Skeletal muscle tissue (tissue), 4 donors: ENCODE measurements around the gene ALPK3. TPM values are rescaled to one million over a fixed set of nuclear protein-coding genes. Genes with fewer than 3 reads are reported as not detected.

Source experiments
- H3K27ac ChIP-seq: one replicate; pipeline ENCODE4 v1.7.0; 2013; ENCODE audit warnings: mild to moderate bottlenecking, low read depth, low read length, inconsistent platforms
- H3K27me3 ChIP-seq, 3 donors: one replicate each; pipeline ENCODE4 v1.7.0; 2013; ENCODE audit warnings: low read length in 3 of 3; ENCODE audit not compliant: control insufficient read depth in 3 of 3, insufficient read depth in 3 of 3
- H3K36me3 ChIP-seq, 3 donors: one replicate each; pipeline ENCODE4 v1.7.0; 2013; ENCODE audit warnings: low read length in 3 of 3; ENCODE audit not compliant: control insufficient read depth in 3 of 3, insufficient read depth in 3 of 3
- H3K4me1 ChIP-seq, 3 donors: one replicate each; pipeline ENCODE4 v1.7.0; 2013; ENCODE audit warnings: low read length in 3 of 3, mild to moderate bottlenecking in 3 of 3; ENCODE audit not compliant: control insufficient read depth in 3 of 3, insufficient read depth in 3 of 3
- H3K4me3 ChIP-seq, 3 donors: one replicate each; pipeline ENCODE4 v1.7.0; 2013; ENCODE audit warnings: low read length in 3 of 3
- H3K9ac ChIP-seq, 3 donors: one replicate each; pipeline ENCODE4 v1.7.0; 2013; ENCODE audit warnings: low read length in 3 of 3, mild to moderate bottlenecking in 3 of 3, moderate library complexity in 2 of 3, low read depth in 1 of 3
- H3K9me3 ChIP-seq, 3 donors: one replicate each; pipeline ENCODE4 v1.7.0; 2013; ENCODE audit warnings: low read length in 3 of 3; ENCODE audit not compliant: control insufficient read depth in 3 of 3
- total RNA-seq: library from RNA; depleted of rRNA; stranded (reverse); fragments of >200 nt; gene quantifications from one replicate; pipeline ENCODE4 v1.2.3, GENCODE V29; 2014
- donor health status: Osteomylitis.

Gene ALPK3
- total RNA-seq, 1 donor from 2014 or later, result 33.4 TPM

DNA sequence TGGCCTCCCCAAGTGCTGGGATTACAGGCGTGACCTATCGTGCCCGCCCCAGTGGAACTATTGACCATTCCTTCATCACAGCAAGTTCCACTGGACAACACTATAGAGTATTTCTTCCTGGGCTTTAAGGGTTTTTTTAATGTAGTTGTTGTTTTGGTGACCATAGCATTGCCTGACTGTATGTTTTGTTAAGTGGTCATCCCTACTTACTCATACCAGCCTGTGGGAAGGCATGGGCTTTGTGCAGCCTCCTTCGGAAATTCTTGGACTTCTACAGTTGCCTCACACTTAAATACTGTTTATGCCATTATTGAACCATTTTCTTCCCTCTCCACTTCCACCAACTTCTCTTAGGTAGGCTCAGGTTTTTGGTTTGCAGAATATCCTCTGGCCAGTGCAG lies 19.9 kb upstream of the ALPK3 start:
- no peak overlapping the region for H3K4me3 ChIP-seq
- H3K9ac ChIP-seq, result peak overlapping the region in 1 of 3 donors; percentile 33
- no peak overlapping the region for H3K27ac ChIP-seq
- no peaks in the 10 kb centered on the region for H3K9me3 ChIP-seq
- H3K36me3 ChIP-seq, result peaks cover 50 to 60% (median 59%) of the 10 kb centered on the region in 3 donors
- peaks cover 0 to 5% (median 4%) of the 10 kb centered on the region in 3 donors for H3K4me1 ChIP-seq
- no peaks in the 10 kb centered on the region for H3K27me3 ChIP-seq

DNA sequence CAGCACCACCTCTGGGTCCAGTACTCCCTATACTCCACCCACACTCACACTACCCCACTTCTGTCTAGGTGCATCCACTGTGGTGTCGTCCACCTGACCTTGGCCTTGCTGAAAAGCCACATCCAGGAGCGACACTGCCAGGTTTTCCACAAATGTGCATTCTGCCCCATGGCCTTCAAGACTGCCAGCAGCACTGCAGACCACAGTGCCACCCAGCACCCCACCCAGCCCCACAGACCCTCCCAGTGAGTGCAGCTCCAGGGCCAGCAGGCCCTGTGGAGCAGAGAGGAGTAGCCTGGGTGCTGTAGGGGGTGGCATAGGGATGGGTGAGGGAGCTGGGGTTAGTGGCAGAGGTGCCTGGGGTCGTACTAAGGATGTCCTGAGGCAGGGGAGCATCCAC lies 19.4 kb upstream of the ALPK3 start:
- peak overlapping the region in 1 of 3 donors; percentile 33 for H3K9ac ChIP-seq
- H3K9me3 ChIP-seq, result no peaks in the 10 kb centered on the region
- H3K4me3 ChIP-seq, result no peak overlapping the region
- no peak overlapping the region for H3K27ac ChIP-seq
- peaks cover 56 to 61% (median 59%) of the 10 kb centered on the region in 3 donors for H3K36me3 ChIP-seq
- H3K27me3 ChIP-seq, result no peaks in the 10 kb centered on the region
- peaks cover 0 to 5% (median 0%) of the 10 kb centered on the region in 3 donors for H3K4me1 ChIP-seq

DNA sequence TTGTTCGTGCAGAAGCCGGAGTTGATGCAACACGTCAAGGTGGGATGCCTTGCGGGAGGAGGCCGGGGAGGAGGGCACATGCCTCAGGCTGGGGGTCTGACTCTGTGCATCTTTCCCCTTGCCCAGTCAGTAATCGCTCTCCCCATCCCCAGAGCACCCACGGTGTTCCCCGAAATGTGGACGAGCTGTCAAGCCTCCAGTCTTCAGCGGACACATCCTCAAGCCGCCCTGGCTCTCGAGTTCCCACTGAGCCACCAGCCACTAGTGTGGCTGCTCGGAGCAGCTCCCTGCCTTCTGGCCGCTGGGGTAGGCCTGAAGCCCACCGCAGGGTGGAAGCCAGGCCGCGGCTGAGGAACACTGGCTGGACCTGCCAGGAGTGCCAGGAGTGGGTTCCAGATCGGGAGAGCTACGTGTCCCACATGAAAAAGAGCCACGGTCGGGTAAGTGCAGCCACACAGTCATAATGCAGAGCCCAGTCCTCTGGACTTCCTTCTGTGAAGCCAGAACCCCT lies 18.7 kb upstream of the ALPK3 start:
- peaks cover 56 to 65% (median 60%) of the 10 kb centered on the region in 3 donors for H3K36me3 ChIP-seq
- no peak overlapping the region for H3K27ac ChIP-seq
- H3K9ac ChIP-seq, result no peak overlapping the region
- no peaks in the 10 kb centered on the region for H3K27me3 ChIP-seq
- peaks cover 0 to 5% (median 0%) of the 10 kb centered on the region in 3 donors for H3K4me1 ChIP-seq
- no peaks in the 10 kb centered on the region for H3K9me3 ChIP-seq
- no peak overlapping the region for H3K4me3 ChIP-seq

DNA sequence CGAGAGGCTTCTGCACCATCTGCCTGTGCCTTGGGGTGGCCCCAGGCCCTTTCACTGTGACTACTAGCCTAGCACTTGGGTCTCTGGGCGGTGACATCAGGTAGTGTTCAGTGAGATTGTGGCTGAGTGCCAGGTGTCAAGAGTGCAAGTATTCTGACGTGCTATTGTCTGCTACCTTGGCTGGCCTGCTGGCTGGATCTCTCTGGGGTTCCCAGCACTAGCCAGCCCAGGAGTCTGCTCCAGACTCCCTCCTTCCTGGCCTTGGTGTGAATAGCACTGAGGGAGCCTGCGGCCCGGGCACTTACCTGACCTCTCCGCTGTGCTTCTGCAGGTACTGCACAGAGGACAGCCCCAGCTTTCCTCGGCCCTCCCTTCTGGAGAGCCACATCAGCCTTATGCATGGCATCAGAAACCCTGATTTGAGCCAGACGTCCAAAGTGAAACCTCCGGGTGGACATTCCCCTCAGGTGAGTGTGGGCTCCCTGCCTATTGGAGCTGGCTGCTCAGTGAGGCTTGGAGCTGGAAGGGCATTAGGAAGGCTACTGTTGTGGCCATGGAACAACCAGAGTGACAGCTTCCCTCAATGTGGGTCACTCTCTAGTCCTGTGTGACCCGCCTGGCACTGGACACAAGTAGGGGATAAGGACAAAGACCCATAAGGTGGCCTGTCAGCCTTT lies 17.5 kb upstream of the ALPK3 start:
- Histone ChIP-seq H3K9ac (no peak overlapping the region), H3K4me1 (peaks cover 0 to 8% (median 0%) of the 10 kb centered on the region in 3 donors), H3K27me3 (no peaks in the 10 kb centered on the region), H3K36me3 (peaks cover 57 to 71% (median 68%) of the 10 kb centered on the region in 3 donors), H3K4me3 (no peak overlapping the region), H3K9me3 (no peaks in the 10 kb centered on the region), H3K27ac (no peak overlapping the region)

DNA sequence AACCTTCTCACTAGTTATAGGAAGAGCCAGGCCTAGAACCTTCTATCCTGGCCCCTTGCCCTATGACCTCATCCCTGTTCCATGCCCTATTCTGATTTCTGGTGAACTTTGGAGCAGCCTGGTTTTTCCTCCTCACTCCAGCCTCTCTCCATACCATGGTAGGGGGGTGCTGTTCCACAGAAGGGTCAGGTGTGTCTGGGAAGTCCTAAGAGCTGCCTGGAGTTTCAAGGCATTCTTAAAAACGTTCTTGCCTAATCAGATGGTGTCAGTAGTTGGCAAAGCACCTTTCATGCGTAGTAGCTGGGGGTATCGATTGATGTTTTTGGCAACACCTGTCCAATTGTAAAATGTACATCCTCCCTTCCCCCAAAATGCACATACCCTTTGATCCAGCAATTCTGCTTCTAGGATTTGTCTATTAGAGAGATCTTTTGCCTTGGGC lies 16.8 kb upstream of the ALPK3 start:
- no peak overlapping the region for H3K27ac ChIP-seq
- peaks cover 0 to 8% (median 0%) of the 10 kb centered on the region in 3 donors for H3K4me1 ChIP-seq
- H3K27me3 ChIP-seq, result no peaks in the 10 kb centered on the region
- no peak overlapping the region for H3K4me3 ChIP-seq
- H3K9ac ChIP-seq, result no peak overlapping the region
- no peaks in the 10 kb centered on the region for H3K9me3 ChIP-seq
- H3K36me3 ChIP-seq, result peaks cover 57 to 75% (median 75%) of the 10 kb centered on the region in 3 donors

DNA sequence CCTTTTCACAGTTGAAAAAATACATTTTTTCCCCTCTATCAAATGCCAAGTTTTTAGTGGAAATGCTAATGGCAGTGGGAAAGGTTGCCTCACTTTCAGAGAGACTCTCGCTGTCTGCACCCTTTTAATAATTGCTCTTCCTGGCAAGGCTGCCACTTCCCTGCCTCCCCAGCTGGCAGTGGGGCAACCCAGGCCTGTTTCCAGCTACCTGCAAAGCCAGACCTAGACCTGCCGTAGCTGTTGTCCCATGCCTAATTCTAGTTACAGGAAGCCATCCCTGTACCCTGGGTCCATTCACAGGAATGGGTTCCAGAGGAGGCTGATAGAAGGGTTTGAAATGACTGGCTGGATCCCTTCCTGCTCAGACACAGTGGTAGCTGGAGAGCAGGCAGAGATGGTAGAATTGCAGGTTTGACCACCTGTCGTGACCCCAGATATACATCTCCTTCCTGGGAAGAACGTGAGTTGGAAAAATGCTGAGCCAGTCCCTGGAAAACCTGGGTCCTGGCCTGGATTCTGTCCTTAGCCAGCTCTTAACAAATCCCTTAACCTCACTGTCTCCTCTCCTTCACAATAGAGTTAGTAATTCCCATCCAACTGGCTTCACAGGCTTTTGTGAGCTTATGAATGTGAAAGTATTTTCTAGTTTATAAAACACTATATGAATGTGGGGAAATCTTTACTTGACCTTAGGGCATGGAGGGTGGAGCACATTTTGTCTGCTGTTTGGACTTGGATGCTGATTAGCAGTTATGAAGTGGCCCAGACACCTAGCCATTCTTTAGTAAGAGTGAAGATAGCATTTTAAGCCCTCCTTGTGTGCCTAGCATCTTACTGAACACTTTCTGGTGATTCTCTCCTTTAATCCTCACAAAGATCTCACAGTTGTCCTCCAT lies 12.9 kb upstream of the ALPK3 start:
- Histone ChIP-seq H3K4me1 (peaks cover 0 to 5% (median 0%) of the 10 kb centered on the region in 3 donors), H3K36me3 (peaks cover 35 to 56% (median 55%) of the 10 kb centered on the region in 3 donors), H3K27me3 (no peaks in the 10 kb centered on the region), H3K9me3 (no peaks in the 10 kb centered on the region), H3K4me3 (no peak overlapping the region), H3K27ac (no peak overlapping the region), H3K9ac (no peak overlapping the region)

DNA sequence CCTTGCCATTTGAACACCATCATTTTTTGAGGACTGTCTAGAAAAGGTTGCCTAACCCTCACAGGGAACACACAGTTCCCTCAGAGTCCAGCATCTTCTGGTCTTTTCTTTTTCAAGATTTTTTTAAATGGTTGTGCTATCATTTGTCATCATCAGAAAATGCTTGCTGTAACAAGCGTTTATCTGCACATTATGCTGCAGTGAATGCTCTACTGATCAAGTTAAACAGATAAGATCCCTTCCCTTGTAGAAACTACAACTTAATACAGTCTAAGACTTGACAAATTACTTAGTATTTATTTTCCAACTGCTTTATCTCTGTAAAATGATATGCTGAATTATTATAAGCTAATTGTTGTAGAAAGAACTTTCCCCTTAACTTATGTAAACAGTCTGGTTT lies 11.9 kb upstream of the ALPK3 start:
- H3K9me3 ChIP-seq, result no peaks in the 10 kb centered on the region
- no peak overlapping the region for H3K4me3 ChIP-seq
- H3K9ac ChIP-seq, result no peak overlapping the region
- peaks cover 0 to 7% (median 5%) of the 10 kb centered on the region in 3 donors for H3K4me1 ChIP-seq
- H3K36me3 ChIP-seq, result peaks cover 25 to 46% (median 45%) of the 10 kb centered on the region in 3 donors
- no peaks in the 10 kb centered on the region for H3K27me3 ChIP-seq
- H3K27ac ChIP-seq, result no peak overlapping the region

DNA sequence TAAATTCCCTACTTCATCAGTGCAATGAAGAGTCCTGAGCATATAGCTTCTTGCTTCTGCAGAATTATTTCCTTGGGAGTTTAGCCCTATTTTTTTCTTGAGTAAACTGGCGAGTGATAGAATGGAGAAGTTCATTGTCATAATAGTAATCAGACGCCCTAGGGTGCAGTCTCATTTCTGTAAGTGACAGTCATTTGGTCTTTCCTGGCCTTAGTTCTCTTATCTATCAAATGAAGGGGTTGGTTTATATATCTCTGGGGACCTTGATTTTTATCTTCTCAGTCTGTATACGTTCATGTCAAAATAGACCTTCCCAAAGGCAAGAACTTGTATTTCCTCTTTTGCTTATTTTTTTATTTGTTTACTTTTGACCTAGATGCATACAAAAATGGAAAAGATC lies 9.9 kb upstream of the ALPK3 start:
- Histone ChIP-seq H3K4me3 (no peak overlapping the region), H3K27ac (no peak overlapping the region), H3K9me3 (no peaks in the 10 kb centered on the region), H3K9ac (no peak overlapping the region), H3K36me3 (peaks cover 9 to 29% (median 27%) of the 10 kb centered on the region in 3 donors), H3K27me3 (no peaks in the 10 kb centered on the region), H3K4me1 (peaks cover 4 to 9% (median 6%) of the 10 kb centered on the region in 3 donors)

DNA sequence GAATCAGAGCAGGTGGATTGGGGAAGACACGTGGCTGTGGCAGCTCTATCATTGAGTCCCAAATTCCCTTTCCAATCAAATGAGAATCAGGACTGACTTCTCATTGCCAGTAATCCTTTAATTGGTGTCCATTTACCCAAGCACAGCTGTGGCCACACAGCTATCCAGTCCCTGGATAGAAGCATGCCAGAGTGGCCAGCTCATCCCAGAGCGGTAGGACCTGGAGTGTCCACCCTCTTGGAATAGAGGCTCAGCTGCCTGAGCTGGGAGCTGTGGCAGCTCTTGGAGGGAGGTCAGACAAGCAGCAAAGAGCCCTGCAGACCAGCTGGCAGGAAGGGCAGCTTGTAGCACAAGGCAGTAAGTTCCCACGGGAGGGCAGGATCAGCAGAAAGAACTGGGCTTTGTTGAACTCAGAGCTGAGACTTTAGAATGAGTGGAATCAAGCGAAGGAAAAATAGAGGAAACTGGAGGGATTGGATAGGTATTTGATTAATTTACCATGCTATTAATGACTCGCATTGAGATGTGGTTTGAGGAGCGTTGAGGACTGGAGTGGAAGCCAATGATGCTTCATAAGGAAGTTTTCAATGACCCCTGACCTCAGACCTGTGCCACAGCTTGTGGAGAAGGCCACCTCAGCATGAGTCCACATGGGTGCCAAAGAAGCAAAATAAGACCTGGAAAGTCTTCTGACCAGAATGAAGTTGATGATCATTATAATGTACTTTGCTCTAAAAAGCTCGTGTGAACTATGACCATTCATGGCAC lies 6.9 kb upstream of the ALPK3 start:
- Histone ChIP-seq H3K9me3 (no peaks in the 10 kb centered on the region), H3K4me3 (no peak overlapping the region), H3K9ac (no peak overlapping the region), H3K36me3 (peaks cover 0 to 5% (median 1%) of the 10 kb centered on the region in 3 donors), H3K27ac (no peak overlapping the region), H3K4me1 (peaks cover 4 to 6% (median 6%) of the 10 kb centered on the region in 3 donors), H3K27me3 (no peaks in the 10 kb centered on the region)
